B cell (primary cell): Measurements from ENCODE around the gene VPS8.

ENCODE experiments used
- CTCF ChIP-seq: fragments of 200-600 bp; IDR thresholded peaks from one replicate; pipeline ENCODE4 v1.8.0; 2022; ENCODE audit warnings: antibody characterized with exemption, mild to moderate bottlenecking
- EZH2 ChIP-seq: IDR thresholded peaks from 2 replicates; pipeline ENCODE4 v1.6.1; 2012; ENCODE audit warnings: borderline replicate concordance, low read depth, mild to moderate bottlenecking, moderate library complexity, low read length; ENCODE audit not compliant: insufficient read depth, poor library complexity, severe bottlenecking

GRCh38 chr3:185042312-185043050, 230.5 kb downstream of the VPS8 start:
- TF ChIP-seq CTCF (no peak), EZH2 (no peak)
